ENCODE results near the gene CEACAM16. TPM values are rescaled to one million over a fixed set of nuclear protein-coding genes. Genes with fewer than 3 reads are reported as not detected.
"Not testable (repeated sequence)": the region's sequence is repeated elsewhere in the genome, so short reads cannot be mapped to it uniquely, and the experiment has no call there.

The CEACAM16 gene, protein sequence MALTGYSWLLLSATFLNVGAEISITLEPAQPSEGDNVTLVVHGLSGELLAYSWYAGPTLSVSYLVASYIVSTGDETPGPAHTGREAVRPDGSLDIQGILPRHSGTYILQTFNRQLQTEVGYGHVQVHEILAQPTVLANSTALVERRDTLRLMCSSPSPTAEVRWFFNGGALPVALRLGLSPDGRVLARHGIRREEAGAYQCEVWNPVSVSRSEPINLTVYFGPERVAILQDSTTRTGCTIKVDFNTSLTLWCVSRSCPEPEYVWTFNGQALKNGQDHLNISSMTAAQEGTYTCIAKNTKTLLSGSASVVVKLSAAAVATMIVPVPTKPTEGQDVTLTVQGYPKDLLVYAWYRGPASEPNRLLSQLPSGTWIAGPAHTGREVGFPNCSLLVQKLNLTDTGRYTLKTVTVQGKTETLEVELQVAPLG
- total RNA-seq, result not detected

DNA sequence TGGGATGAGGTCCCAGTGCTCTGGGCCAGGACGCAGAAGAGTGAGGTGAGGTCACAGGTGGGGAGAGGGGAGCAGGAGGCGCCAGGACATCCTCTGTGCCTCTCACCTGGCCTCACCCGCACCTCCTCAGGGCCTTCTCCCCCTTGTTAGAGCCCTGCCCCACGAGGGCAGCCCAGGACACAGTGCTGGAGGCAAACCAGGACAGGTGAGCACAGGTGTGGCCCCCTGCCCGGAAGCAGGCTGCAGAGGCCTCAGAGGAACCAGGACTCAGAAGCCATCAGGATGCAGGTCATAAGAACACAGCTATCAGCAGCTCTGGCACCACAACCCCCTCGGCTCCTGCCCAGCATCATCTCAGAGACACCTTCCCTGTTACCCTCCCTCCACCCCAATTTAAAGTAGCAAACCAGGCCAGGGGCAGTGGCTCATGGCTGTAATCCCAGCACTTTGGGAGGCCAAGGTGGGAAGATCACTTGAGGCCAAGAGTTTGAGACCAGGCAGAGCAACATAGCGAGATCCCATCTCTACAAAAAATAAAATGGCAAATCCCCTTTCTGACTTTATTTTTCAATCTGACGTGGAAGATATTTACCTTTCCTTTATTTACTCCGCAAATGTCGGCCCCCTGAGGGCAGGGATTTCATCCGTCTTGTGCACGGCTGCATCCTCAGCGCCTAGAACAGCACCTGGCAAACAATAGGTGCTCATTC, at the start of gene CEACAM16:
TSS of gene CEACAM16 (plus strand) at position 660 of the 710 bp plus-strand sequence. CDS start 2,306 bp downstream, outside the sequence.
- CTCF ChIA-PET, result interaction anchor here (1.5 kb wide), 1 partner anchor 10 kb away, joined by 3 read pairs; no protein-coding TSS in a partner anchor
- POLR2A ChIA-PET, result no interaction called here

DNA sequence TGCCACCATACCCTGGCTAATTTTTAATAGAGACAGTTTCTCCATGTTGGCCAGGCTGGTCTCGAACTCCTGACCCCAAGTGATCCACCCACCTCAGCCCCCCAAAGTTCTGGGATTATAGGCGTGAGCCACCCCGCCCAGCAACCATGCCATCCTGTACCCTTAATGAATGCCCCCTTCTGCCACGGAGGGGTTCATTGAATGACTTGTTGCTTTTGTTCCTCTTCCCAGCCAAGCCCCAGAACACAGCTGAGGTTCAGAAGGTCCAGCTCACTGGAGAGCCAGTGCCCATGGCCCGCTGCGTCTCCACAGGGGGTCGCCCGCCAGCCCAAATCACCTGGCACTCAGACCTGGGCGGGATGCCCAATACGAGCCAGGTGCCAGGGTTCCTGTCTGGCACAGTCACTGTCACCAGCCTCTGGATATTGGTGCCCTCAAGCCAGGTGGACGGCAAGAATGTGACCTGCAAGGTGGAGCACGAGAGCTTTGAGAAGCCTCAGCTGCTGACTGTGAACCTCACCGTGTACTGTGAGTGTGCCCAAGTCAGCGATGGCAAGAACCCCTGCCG, 49.3 kb upstream of the CEACAM16 start:
- POLR2A ChIA-PET, result no interaction called here
- CTCF ChIA-PET, result no interaction called here

DNA sequence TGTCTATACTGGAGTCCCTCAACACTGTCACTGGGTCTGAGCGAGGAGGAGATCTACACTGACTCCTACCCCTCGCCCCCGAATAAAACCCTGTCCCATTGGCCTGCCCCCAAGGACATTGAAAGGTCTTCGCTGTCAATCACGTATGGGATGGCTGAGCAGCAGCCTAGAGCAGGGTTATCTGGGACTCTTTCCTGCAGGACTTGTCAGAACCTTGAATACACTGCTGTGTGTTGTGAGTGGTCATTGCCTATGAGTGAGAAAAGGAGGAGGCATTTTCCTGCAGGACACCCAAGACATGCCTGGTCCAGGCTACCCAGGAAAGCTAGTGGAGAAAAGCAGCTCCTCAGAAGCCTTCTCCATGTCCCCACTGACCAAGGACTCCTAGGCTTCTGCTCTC, 45.6 kb upstream of the CEACAM16 start:
- ChIA-PET CTCF (interaction anchor here (1.0 to 1.7 kb wide), 2 partner anchors 83 to 117 kb away, joined by 3 to 4 read pairs; no protein-coding TSS in a partner anchor), POLR2A (no interaction called here)

DNA sequence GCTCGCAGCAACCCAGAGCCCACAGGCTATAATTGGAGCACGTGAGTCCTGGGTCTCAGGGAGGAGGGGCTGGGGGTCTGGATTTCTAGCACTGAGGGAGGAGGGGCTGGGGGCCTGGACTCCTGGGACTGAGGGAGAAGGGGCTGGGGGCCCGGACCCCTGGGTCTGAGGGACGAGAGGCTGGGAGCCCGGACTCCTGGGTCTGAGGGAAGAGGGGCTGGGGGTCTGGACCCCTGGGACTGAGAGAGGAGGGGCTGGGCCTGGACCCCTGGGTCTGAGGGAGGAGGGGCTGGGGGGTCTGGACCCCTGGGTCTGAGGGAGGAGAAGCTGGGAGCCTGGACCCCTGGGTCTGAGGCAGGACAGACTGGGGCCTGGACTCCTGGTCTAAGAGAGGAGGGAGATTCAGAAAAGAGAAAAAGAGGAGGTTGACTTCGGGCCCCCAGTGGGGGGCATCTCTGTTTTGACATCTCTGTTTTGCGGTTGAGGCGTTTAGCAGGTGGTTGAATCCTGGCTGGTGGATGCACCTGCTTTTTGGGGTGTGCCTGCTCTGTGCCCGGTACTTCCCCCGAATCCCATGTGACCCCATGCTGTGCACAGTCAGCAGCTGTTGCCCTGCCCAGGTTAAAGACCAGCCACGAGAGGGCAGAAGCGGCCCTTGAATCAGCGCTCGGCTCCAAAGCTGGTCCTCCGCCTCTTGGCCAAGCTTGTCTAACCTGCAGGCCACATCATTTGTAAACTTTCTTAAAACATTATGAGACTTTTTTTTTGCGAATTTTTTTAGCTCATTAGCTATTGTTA, 44.8 kb upstream of the CEACAM16 start:
- ChIA-PET CTCF (interaction anchor here (0.7 to 1.1 kb wide), 3 partner anchors 36 to 117 kb away, joined by 3 read pairs; no protein-coding TSS in a partner anchor), POLR2A (no interaction called here)

DNA sequence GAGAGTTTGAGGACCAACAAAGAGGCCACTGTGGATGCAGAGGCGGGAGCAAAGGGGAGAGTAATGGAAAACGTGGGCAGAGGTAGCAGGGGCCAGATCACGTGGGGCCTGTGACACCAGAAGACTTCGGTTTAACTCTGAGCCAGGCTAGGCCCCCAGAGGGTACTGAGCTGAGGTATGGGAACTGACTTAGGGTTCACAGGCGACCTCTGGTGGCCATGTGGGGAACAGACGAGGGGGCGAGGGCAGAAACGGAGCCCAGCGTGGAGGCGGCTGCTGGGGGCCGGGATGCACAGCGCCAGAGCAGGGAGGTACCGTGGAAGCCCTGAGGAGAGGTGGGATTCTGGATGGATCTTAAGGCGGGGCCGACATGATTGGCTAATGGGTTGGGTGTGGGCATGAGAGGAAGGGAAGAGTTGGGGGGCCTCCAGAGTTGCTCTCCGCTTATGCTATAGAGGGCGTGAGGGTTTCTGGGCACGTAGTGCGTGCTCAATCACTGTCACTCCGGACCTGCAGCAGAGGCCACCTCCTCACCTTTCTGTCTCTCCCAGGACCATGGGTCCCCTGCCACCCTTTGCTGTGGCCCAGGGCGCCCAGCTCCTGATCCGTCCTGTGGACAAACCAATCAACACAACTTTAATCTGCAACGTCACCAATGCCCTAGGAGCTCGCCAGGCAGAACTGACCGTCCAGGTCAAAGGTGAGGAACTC, 41.6 kb upstream of the CEACAM16 start:
- ChIA-PET POLR2A (no interaction called here), CTCF (interaction anchor here (0.6 to 1.6 kb wide), 9 partner anchors 8 to 307 kb away, joined by 3 to 6 read pairs (median 3); no protein-coding TSS in a partner anchor)

DNA sequence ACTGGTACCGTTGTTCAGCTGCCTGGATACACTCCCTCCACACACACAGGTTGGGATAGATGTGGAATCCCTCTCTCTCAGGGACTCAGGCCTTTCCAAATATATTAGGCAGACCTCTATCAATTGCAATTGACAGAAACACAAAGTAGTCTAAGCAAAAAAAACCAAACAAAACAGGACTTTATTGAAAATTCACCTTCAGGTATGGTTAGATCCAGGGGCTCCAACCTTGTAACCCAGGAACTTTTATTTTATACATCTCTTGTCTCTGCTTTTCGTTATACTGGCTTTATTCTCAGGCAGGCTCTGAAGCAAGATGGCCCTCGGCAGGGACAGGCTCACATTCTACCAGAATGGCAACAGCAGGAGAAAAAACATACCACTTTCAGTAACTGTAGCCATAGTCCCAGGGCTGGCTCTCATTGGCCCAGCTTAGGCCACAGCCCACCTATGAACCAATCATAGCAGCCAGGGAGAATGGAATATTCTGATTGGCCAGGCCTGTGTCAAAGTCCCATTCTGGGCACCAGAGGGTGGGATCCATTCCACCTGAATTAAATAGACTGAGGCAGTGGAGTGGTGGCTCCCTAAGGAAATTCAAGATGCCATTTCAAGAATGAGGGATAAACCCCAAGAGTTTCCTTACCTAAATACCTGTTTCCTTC, 40.8 kb upstream of the CEACAM16 start:
- ChIA-PET CTCF (interaction anchor here (1.2 to 1.4 kb wide), 2 partner anchors 12 to 306 kb away, joined by 3 read pairs; no protein-coding TSS in a partner anchor), POLR2A (no interaction called here)

DNA sequence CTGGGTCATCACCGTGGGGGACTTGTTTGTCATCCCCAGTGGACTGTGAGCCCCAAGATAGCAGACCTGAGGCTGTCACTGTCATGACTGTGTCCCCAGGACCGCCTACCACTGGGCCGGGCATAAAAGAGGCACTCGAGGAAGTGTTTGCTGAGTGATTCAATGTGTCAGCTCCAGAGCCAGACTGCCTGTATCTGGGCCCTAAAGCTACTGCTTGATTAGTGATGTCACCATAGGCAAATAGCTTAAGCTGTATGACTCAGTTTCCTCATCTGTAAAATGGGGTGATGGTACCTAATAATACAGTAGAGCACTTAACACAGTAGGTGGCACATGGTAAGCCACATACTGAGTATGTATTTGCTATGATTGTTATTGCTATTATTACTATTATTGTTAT, 38.9 kb upstream of the CEACAM16 start:
- ChIA-PET POLR2A (no interaction called here), CTCF (interaction anchor here (0.8 kb wide), 1 partner anchor 29 kb away, joined by 3 read pairs; no protein-coding TSS in a partner anchor)

DNA sequence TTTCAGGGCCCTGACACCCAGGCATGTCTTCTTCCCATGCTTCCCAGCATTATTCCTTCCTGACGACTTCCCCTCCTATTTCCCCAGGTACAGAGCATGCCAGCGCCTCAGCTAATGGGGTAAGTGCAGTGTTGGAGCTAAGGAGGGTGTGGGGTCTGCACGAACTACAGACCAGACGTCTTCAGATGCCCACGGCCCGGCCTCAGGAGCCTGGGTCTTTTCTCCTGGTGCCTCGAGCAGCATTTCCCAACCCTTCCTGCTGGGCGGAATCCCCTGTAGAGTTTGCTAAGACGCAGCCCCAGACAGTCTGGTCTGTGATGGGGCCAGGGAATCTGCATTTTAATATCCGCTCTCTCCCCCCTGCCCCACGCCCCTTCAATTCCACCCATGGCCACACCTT, 37.7 kb upstream of the CEACAM16 start:
- ChIA-PET CTCF (no interaction called here), POLR2A (no interaction called here)

DNA sequence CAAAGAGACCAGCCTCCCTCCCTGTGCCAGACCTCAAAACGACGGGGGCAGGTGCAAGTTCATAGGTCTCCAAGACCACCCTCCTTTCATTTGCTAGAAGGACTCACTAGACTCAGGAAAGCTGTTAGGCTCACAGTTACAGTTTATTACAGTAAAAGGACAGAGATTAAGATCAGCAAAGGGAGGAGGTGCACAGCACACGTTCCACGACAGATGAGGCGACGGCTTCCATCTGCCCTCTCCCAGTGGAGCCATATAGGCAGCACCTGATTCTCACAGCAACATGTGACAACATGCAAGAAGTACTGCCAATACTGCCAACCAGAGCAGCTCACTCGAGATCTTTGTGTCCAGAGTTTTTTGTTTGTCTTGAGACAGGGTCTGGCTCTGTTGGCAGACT, 37.0 kb upstream of the CEACAM16 start:
- ChIA-PET POLR2A (no interaction called here), CTCF (no interaction called here)

DNA sequence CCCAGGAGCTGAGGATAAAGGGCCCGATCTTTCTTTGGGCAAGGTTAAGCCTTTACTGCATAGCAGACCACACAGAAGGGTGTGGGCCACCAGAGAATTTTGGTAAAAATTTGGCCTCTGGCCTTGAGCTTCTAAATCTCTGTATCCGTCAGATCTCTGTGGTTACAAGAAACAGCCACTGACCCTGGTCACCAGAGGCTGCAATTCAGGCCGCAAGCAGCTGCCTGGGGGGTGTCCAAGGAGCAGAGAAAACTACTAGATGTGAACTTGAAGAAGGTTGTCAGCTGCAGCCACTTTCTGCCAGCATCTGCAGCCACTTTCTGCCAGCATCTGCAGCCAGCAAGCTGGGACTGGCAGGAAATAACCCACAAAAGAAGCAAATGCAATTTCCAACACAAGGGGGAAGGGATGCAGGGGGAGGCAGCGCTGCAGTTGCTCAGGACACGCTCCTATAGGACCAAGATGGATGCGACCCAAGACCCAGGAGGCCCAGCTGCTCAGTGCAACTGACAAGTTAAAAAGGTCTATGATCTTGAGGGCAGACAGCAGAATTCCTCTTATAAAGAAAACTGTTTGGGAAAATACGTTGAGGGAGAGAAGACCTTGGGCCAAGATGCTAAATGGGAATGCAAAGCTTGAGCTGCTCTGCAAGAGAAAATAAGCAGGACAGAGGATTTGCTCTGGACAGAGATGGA, 36.1 kb upstream of the CEACAM16 start:
- ChIA-PET POLR2A (no interaction called here), CTCF (no interaction called here)

DNA sequence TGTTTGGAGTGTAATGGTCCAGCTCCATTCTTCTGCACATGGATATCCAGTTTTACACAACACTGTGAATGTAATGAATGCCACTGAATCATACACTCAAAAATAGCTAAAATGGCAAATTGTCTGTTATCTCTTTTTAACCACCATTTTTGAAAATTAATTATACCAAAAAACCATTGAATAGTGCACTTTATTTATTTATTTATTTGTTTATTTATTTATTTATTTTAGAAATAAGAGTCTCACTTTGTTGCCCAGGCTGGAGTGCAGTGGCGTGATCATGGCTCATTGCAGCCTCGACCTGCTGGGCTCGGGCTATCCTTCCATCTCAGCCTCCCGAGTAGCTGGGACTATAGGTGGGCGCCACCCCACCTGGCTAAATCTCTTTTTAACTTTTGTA, 35.0 kb upstream of the CEACAM16 start:
- CTCF ChIA-PET, result no interaction called here
- POLR2A ChIA-PET, result interaction anchor here (0.5 kb wide), 1 partner anchor 116 kb away, joined by 6 read pairs; no protein-coding TSS in a partner anchor

DNA sequence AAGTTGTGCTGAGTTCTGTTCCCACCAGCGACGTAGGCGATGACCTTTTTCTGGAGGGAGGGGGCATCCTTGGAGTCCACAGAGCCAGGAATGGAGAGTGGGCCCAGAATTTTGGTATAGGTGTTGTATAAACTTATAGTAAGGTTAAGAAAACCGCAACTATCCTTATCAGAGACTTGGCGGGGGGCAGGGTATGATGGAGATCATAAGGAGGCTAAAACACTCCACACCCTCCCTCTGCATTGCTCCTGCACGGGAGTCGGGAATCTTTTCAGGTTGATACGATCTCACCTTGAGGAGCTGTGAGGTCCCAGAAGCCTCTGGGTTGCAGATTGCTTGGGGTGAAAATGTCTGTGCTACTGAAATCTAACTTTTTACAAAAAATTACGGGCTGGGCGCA, 34.0 kb upstream of the CEACAM16 start:
- ChIA-PET CTCF (interaction anchor here (1.1 kb wide), 1 partner anchor 8 kb away, joined by 4 read pairs; no protein-coding TSS in a partner anchor), POLR2A (no interaction called here)

DNA sequence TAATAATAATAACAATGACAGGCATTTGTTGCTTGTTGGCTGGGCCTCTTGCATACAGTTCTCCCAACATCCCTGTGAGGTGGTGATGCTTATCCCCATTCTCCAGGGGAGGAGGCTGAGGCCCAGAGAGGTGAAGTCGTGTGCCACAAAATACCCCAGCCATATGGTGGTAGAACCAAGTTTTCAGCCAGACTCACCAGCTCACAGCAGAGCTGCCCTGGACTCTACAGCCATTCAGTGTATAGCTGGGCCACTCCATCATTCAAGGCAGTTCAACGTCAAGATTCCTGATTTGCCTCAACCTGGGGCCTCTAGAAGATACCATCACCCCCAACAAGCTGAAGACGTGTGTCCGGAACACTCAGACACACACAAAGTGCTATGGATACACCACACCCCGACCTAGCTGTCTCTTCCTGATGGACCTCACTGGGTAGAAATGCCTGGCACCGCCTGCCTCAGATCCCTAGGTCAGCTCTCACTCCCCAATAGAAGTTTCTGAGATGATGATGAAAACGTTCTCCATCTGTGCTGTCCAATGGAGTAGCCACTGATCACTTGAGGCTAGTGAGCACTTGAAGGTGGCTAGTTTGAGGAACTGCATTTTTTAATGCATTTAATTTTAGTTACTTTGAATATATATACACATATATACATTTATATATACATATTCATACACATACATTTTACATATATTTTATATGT, 31.9 kb upstream of the CEACAM16 start:
- POLR2A ChIA-PET, result no interaction called here
- CTCF ChIA-PET, result no interaction called here

DNA sequence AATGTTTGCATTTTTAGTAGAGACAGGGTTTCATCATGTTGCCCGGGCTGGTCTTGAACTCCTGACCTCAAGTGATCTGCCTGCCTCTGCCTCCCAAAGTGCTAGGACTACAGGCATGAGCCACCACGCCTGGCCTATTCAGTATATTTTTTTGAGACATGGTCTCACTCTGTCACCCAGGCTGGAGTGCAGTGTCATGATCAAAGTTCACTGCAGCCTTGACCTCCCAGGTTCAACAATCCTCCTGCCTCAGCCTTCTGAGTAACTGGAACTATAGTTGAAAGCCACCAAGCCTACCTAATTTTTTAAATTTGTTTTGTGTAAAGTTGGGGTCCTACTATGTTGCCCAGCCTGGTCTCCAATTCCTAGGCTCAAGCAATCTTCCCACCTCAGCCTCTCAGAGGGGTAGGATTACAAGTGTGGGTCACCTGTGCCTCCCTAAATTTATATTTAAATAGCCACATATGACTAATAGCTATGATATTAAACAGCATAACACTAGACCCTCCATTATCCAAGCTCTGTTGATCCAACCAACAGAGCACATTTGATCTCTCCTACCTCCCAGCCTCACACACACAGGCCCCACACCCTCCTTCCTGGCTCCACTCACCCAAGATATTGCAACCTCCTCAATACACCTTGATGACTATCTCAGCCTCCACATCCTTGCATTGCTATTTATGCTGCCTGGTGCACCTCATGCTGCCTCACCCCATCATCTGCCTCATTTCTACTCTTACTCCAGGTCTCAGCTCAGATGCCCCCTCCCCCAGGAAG, 29.8 kb upstream of the CEACAM16 start:
- ChIA-PET CTCF (interaction anchor here (0.8 kb wide), 1 partner anchor 55 kb away, joined by 3 read pairs; no protein-coding TSS in a partner anchor), POLR2A (no interaction called here)

DNA sequence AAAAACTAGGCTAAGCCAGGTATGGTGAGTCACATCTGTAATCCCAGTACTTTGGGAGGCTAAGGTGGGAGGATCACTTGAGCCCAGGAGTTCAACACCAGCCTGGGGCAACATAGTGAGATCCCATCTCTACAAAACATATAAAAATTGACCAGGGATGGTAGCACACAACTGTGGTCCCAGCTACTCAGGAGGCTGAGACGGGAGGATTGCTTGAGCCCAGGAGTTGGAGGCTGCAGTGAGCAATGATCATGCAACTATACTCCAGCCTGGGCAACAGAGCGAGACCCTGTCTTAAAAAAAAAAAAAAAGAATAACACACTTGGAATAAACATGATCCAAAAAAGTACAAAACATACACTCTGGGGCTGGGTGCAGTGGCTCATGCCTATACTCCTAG, 28.9 kb upstream of the CEACAM16 start:
- POLR2A ChIA-PET, result not testable (repeated sequence)
- CTCF ChIA-PET, result interaction anchor here (0.8 kb wide), 1 partner anchor 54 kb away, joined by 3 read pairs; no protein-coding TSS in a partner anchor

DNA sequence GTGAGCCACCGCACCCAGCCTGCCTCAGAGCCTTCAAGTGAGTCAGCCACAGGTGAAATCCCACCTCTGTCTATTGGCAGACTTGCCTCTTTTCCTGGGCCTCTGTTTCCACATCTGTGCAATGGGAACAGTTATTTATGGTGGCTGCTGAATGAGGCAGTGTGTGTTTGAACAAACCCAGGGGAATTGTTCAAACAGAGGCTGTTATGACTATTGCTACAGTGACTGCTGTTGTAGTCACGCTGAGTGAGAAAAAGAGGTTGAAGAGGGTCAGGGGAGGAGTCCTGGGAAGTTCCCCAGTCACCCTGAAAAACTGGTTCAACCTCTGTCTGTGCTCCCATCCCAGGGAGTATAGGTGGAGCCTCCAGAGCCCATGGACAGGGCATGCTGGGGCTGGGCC, 27.6 kb upstream of the CEACAM16 start, which contains the start of gene CEACAM19:
TSS of gene CEACAM19 (plus strand) at position 83 of the 400 bp plus-strand sequence. CDS start 450 bp downstream, outside the sequence.
- ChIA-PET CTCF (no interaction called here), POLR2A (no interaction called here)

Data from activated CD8-positive, alpha-beta memory T cell treated with anti-CD3 and anti-CD28 coated beads for 36 hours (primary cell).